ENCODE data around the gene OR5A2.
"Not testable (repeated sequence)": the region's sequence is repeated elsewhere in the genome, so short reads cannot be mapped to it uniquely, and the experiment has no call there.

The OR5A2 gene

DNA sequence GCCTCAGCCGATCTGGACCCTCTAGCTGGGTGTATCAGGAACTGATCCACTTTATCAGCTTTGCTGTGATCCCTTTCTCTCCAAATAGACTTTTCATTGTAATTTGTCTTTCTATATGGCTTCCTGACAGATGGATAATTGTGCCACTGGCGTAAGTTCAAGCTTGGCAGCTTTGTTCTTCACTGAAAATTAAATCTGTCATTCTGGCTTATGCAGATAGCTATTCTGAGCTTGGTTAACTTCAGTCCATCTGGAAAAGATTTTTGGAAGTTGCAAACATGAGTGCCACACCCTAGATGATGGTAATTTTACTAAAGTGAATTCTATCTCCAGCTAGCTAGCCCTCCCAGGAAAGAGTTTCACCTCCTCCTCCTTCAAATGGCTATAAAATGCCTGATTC lies 8.1 kb downstream of the OR5A2 start:
- no peaks in the 10 kb centered on the region for H3K9me3 ChIP-seq
- no peak for DNase-seq (ENCODE audit: low spot score in 2 of 2)
- no peak overlapping the region for H3K4me3 ChIP-seq
- in situ Hi-C loops (cut with MboI; ENCODE audit: low sequenced_read_pairs) = no loop called here
- no peaks in the 10 kb centered on the region for H3K36me3 ChIP-seq (replicated peaks)
- no peaks in the 10 kb centered on the region for H3K4me1 ChIP-seq
- H3K27me3 ChIP-seq (ENCODE audit: low read depth) = 0 out of 2 replicates have a peak, but pooled peaks cover 3% of the 10 kb centered on the region

DNA sequence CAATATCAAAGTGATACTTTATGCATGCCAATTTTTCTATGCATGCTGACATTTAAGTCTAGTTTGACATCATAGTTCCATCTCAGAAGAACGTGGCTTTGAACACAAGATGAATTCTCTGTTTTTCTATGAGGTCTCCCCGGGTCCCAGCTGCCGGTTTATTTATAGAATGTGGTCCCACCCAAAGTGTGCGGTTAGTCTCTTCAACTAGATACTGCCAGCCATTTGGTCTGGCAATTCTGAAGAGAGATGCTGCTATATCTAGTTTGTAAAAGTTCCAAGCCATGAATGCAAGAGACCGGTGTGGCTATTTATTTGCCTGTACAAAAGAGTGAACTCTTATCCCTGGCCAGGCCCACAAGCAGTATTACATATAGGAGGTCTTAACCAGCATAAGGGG lies 9.2 kb downstream of the OR5A2 start:
- H3K4me1 ChIP-seq = no peaks in the 10 kb centered on the region
- in situ Hi-C loops (cut with MboI; ENCODE audit: low sequenced_read_pairs) = no loop called here
- no peaks in the 10 kb centered on the region for H3K9me3 ChIP-seq
- no peaks in the 10 kb centered on the region for H3K36me3 ChIP-seq (replicated peaks)
- no peak overlapping the region for H3K4me3 ChIP-seq
- H3K27me3 ChIP-seq (ENCODE audit: low read depth) = 0 out of 2 replicates have a peak, but pooled peaks cover 3% of the 10 kb centered on the region
- no peak for DNase-seq (ENCODE audit: low spot score in 2 of 2)

DNA sequence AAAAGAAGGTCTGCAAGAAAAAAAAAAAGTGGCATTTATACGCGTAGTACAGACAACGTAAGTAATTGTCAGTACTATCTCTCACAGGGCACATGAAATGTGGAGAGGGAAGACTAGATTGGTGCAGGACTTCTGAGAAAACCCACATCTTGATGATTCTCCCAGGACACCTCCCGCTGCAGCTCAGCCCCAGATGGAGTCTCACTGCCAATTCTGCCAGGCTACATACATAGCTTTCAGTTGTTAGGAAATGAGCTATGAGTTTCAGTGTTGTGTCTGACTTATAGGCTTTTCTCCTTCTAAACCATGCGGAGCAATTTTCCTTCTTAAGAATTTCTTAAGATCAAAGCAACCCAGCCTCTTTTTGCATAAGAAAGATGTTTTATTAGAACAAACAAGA lies 9.6 kb downstream of the OR5A2 start:
- Histone ChIP-seq H3K36me3 (replicated peaks) (no peaks in the 10 kb centered on the region), H3K27me3 (ENCODE audit: low read depth) (0 out of 2 replicates have a peak, but pooled peaks cover 3% of the 10 kb centered on the region), H3K4me3 (no peak overlapping the region), H3K9me3 (no peaks in the 10 kb centered on the region), H3K4me1 (no peaks in the 10 kb centered on the region)
- DNase-seq (ENCODE audit: low spot score in 2 of 2) = no peak
- in situ Hi-C loops (cut with MboI; ENCODE audit: low sequenced_read_pairs) = no loop called here

DNA sequence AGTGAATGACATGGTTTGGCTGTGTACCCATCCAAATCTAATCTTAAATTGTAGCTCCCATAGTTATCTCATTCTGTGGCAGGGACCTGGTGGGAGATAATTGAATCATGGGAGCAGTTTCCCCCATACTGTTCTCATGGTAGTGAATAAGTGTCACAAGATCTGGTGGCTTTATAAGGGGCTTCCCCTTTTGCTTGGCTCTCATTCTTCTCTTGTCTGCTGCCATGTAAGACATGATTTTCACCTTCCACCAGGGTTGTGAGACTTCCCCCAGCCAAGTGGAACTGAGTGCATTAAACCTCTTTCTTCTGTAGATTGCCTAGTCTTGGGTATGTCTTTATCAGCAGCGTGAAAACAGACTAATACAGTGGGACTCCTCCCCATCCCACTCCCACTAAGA lies 11.1 kb downstream of the OR5A2 start:
- H3K4me1 ChIP-seq = no peaks in the 10 kb centered on the region
- no peaks in the 10 kb centered on the region for H3K9me3 ChIP-seq
- 0 out of 2 replicates have a peak, but pooled peaks cover 3% of the 10 kb centered on the region for H3K27me3 ChIP-seq (ENCODE audit: low read depth)
- no peak for DNase-seq (ENCODE audit: low spot score in 2 of 2)
- no peaks in the 10 kb centered on the region for H3K36me3 ChIP-seq (replicated peaks)
- no peak overlapping the region for H3K4me3 ChIP-seq
- in situ Hi-C loops (cut with MboI; ENCODE audit: low sequenced_read_pairs) = no loop called here

DNA sequence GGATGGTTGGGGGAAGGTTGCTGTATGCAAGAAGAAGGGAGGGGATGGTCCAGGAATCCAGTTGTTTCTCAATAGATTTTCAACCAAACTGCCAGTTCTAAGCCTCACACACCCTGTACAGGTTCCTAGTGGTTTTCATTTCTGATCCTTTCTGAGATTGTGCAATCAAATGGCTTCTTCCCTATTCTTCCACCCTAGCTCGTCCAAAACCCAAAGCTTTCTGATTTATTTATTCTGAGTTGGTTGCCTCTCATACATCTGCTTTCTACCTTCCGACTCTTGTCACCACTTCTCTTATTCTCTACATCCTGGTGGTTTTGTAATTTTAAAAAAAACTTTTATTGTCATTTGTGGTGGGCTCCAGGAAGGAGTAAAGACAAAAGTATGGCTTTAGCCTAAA lies 12.6 kb downstream of the OR5A2 start:
- H3K4me1 ChIP-seq = no peaks in the 10 kb centered on the region
- H3K4me3 ChIP-seq = no peak overlapping the region
- no peak for DNase-seq (ENCODE audit: low spot score in 2 of 2)
- no peaks in the 10 kb centered on the region for H3K36me3 ChIP-seq (replicated peaks)
- H3K9me3 ChIP-seq = no peaks in the 10 kb centered on the region
- in situ Hi-C loops (cut with MboI; ENCODE audit: low sequenced_read_pairs) = no loop called here
- 0 out of 2 replicates have a peak, but pooled peaks cover 2% of the 10 kb centered on the region for H3K27me3 ChIP-seq (ENCODE audit: low read depth)

DNA sequence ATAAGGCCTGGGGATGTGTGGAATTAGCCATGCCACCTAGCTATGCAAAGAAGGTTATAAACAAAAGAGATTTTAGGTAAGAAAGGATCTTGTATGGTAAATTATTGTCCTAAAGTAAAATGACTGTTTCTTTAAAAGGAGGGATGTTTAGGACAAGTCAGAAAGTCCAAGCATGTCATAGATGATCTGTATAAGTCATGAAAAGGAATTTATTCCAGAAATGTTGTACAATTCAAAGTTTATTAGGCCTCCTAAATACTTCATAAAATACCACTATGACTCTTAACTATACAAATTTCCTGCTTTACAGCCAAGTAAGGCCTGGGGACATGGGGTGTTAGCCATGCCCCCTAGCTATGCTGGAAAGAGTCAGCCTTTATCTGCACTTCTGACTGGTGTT lies 22.7 kb downstream of the OR5A2 start:
- H3K36me3 ChIP-seq (replicated peaks) = no peaks in the 10 kb centered on the region
- in situ Hi-C loops (cut with MboI; ENCODE audit: low sequenced_read_pairs) = no loop called here
- peaks cover 2% of the 10 kb centered on the region; the same call in 1 of the 2 replicates for H3K9me3 ChIP-seq
- H3K4me3 ChIP-seq = no peak overlapping the region
- no peak for DNase-seq (ENCODE audit: low spot score in 2 of 2)
- no peaks in the 10 kb centered on the region for H3K4me1 ChIP-seq
- H3K27me3 ChIP-seq (ENCODE audit: low read depth) = no peaks in the 10 kb centered on the region

- peaks cover 2% of the 10 kb centered on the region; the same call in 1 of the 2 replicates for H3K9me3 ChIP-seq
- in situ Hi-C loops (cut with MboI; ENCODE audit: low sequenced_read_pairs) = no loop called here
These were observed 25.0 kb downstream of the OR5A2 start for GRCh38 chr11:59401262-59401552.

GRCh38 chr11:59400461-59401261 lies 25.6 kb downstream of the OR5A2 start:
- peaks cover 2% of the 10 kb centered on the region; the same call in 1 of the 2 replicates for H3K9me3 ChIP-seq
- no peaks in the 10 kb centered on the region for H3K36me3 ChIP-seq (replicated peaks)
- no peak for DNase-seq (ENCODE audit: low spot score in 2 of 2)
- in situ Hi-C loops (cut with MboI; ENCODE audit: low sequenced_read_pairs) = no loop called here
- H3K4me1 ChIP-seq = no peaks in the 10 kb centered on the region
- H3K27me3 ChIP-seq (ENCODE audit: low read depth) = no peaks in the 10 kb centered on the region
- no peak overlapping the region for H3K4me3 ChIP-seq

More at GRCh38 chr11:59401262-59401552, 25.0 kb downstream of the OR5A2 start:
- no peak overlapping the region for H3K4me3 ChIP-seq
- H3K27me3 ChIP-seq (ENCODE audit: low read depth) = no peaks in the 10 kb centered on the region
- H3K36me3 ChIP-seq (replicated peaks) = no peaks in the 10 kb centered on the region
- H3K4me1 ChIP-seq = no peaks in the 10 kb centered on the region
- no peak for DNase-seq (ENCODE audit: low spot score in 2 of 2)

- H3K27me3 ChIP-seq (ENCODE audit: low read depth) = peaks cover 2% of the 10 kb centered on the region; the same call in 1 of the 2 replicates
- H3K36me3 ChIP-seq (replicated peaks) = no peaks in the 10 kb centered on the region
- in situ Hi-C loops (cut with MboI; ENCODE audit: low sequenced_read_pairs) = no loop called here
- no peaks in the 10 kb centered on the region for H3K4me1 ChIP-seq
- H3K9me3 ChIP-seq = no peaks in the 10 kb centered on the region
- no peak overlapping the region for H3K4me3 ChIP-seq
- DNase-seq (ENCODE audit: low spot score in 2 of 2) = no peak
These were observed 32.0 kb downstream of the OR5A2 start for GRCh38 chr11:59394186-59394585.

DNA sequence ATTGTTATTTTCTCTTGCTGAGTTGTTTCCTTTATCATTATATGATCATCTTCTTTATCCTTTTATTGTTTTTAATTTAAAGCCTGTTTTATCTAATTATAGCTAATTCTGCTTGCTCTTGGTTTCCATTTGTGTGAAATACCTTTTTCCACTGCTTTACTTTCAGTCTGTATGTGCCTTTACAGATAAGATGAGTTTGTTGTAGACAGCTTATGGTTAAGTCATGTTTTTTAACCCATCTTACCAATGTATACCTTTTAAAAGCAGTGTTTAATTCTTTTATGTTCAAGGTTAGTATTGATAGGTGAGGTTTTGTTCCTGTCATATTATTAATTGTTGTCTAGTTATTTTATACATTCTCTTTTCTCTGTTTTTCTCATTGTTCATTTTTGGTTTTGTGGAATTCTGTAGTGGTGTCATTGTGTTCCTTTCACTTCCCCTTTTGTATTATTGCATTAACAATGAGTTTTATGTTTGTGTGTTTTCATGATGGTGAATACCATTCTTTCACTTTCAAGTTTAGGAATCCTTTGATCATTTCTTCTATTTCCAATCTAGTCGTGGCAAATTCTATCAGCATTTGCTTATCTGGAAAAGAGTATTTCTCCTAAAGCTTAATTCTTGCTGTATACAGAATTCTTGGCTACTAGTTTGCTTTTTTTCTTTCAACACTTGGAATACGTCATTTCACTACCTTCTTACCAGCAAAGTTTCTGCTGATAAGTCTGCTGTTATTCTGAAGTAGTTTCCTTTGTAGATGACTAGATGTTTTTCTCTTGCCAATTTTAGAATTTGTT lies 45.8 kb downstream of the OR5A2 start:
- in situ Hi-C loops (cut with MboI; ENCODE audit: low sequenced_read_pairs) = no loop called here
- H3K9me3 ChIP-seq = no peaks in the 10 kb centered on the region

DNA sequence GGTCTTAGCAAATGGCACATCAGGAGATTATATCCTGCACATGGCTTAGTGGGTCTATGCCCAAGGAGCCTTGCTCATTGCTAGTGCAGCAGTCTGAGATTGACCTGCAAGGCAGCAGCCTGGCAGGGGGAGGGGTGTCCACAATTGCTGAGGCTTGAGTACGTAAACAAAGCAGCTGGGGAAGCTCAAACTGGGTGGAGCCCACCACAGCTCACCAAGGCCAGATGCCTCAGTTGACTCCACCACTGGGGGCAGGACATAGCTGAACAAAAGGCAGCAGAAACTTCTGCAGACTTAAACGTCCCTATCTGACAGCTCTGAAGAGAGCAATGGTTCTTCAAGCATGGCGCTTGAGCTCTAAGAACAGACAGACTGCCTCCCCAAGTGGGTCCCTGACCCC lies 53.9 kb downstream of the OR5A2 start:
- DNase-seq (ENCODE audit: low spot score in 2 of 2); in situ Hi-C loops (cut with MboI; ENCODE audit: low sequenced_read_pairs); H3K4me3 ChIP-seq: not testable (repeated sequence)

More for the DNA sequence above, 45.8 kb downstream of the OR5A2 start:
- DNase-seq (ENCODE audit: low spot score in 2 of 2) = no peak
- Histone ChIP-seq H3K36me3 (replicated peaks) (no peaks in the 10 kb centered on the region), H3K4me3 (no peak overlapping the region), H3K27me3 (ENCODE audit: low read depth) (no peaks in the 10 kb centered on the region), H3K4me1 (no peaks in the 10 kb centered on the region)

DNA sequence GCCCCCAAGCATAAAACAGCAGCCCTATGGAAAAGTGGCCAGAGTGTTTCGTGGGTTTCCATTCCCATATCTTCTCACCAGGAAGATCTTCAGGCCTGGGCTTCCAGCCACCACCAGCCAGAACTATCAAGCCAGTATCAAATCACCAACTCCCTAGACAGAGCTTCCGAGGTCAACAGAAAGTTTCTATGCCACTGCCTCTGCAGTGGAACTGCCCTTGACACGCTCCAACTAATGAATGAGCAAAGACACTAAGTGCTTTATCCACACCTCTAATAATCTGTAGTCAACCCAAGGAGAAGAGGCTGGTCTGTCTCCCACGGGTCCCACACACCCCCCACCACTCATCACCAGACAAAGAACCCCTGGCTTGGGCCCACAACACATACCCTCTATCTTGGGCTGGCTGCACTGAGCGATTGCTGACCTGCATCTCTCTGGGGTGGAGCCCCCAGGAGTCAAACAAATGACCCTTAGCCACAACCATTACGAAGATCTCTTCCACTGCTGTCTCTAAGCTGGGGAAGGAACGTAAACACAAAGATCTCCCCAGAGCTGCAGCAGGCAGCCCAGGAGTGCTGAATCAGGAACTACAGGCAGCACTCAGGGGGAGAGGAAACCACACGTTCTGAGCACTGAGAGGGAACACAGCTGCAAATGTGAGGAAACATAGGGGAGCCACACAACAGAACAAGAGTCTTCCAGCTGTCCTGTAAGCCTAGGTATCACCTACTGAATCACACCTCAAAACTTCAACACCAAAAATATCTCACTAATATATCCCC lies 57.8 kb downstream of the OR5A2 start:
- no peaks in the 10 kb centered on the region for H3K27me3 ChIP-seq (ENCODE audit: low read depth)
- H3K9me3 ChIP-seq = no peaks in the 10 kb centered on the region
- no peak overlapping the region for H3K4me3 ChIP-seq
- no peaks in the 10 kb centered on the region for H3K36me3 ChIP-seq (replicated peaks)
- DNase-seq (ENCODE audit: low spot score in 2 of 2) = no peak
- H3K4me1 ChIP-seq = no peaks in the 10 kb centered on the region
- in situ Hi-C loops (cut with MboI; ENCODE audit: low sequenced_read_pairs) = no loop called here

More for the DNA sequence above, 53.9 kb downstream of the OR5A2 start:
- not testable (repeated sequence) for H3K27me3 ChIP-seq (ENCODE audit: low read depth); H3K36me3 ChIP-seq (replicated peaks); H3K4me1 ChIP-seq; H3K9me3 ChIP-seq
